ENCODE results near the gene NLRC5.

NLRC5 gene

GRCh38 chr16:57023541-57024249, 34.3 kb downstream of the NLRC5 start:
- DNase-seq (ENCODE audit: low read depth): no peak

GRCh38 chr16:57024894-57025680, 35.7 kb downstream of the NLRC5 start:
- no peak for DNase-seq (ENCODE audit: low read depth)

GRCh38 chr16:57025941-57026777, 36.8 kb downstream of the NLRC5 start:
- DNase-seq (ENCODE audit: low read depth): no peak

GRCh38 chr16:57026778-57027062, 37.4 kb downstream of the NLRC5 start:
- no peak for DNase-seq (ENCODE audit: low read depth)

GRCh38 chr16:57027067-57027466, 37.7 kb downstream of the NLRC5 start:
- no peak for DNase-seq (ENCODE audit: low read depth)

- DNase-seq (ENCODE audit: low read depth): no peak
Measured at GRCh38 chr16:57028086-57028485, 38.7 kb downstream of the NLRC5 start.

GRCh38 chr16:57029161-57030160, 40.1 kb downstream of the NLRC5 start:
- DNase-seq (ENCODE audit: low read depth): no peak

GRCh38 chr16:57030346-57030902, 41.1 kb downstream of the NLRC5 start:
- no peak for DNase-seq (ENCODE audit: low read depth)

- no peak for DNase-seq (ENCODE audit: low read depth)
Measured at GRCh38 chr16:57031156-57031555, 41.8 kb downstream of the NLRC5 start.

- DNase-seq (ENCODE audit: low read depth): no peak
Measured at GRCh38 chr16:57032346-57032745, 43.0 kb downstream of the NLRC5 start.

GRCh38 chr16:57032931-57033330, 43.6 kb downstream of the NLRC5 start:
- DNase-seq (ENCODE audit: low read depth): no peak

- DNase-seq (ENCODE audit: low read depth): no peak
Measured at GRCh38 chr16:57036315-57036714, 47.0 kb downstream of the NLRC5 start.

GRCh38 chr16:57036945-57037344, 47.6 kb downstream of the NLRC5 start:
- DNase-seq (ENCODE audit: low read depth): no peak

- no peak for DNase-seq (ENCODE audit: low read depth)
Measured at GRCh38 chr16:57038166-57038565, 48.8 kb downstream of the NLRC5 start.

GRCh38 chr16:57039148-57039812, 49.9 kb downstream of the NLRC5 start:
- no peak for DNase-seq (ENCODE audit: low read depth)

- DNase-seq (ENCODE audit: low read depth): peak; percentile 62
Measured at GRCh38 chr16:57041182-57042156, 52.1 kb downstream of the NLRC5 start.

GRCh38 chr16:57042157-57043111, 53.1 kb downstream of the NLRC5 start:
- DNase-seq (ENCODE audit: low read depth): peak; percentile 59

GRCh38 chr16:57043248-57043647, 53.9 kb downstream of the NLRC5 start:
- DNase-seq (ENCODE audit: low read depth): no peak

All from stimulated activated CD8-positive, alpha-beta memory T cell treated with anti-CD3 and anti-CD28 coated beads, Interleukin-7, amount 100 ng/mL, for 24 hours (primary cell).